Measurements from ENCODE around the gene NPW.

- TF ChIP-seq, protein P1, sequence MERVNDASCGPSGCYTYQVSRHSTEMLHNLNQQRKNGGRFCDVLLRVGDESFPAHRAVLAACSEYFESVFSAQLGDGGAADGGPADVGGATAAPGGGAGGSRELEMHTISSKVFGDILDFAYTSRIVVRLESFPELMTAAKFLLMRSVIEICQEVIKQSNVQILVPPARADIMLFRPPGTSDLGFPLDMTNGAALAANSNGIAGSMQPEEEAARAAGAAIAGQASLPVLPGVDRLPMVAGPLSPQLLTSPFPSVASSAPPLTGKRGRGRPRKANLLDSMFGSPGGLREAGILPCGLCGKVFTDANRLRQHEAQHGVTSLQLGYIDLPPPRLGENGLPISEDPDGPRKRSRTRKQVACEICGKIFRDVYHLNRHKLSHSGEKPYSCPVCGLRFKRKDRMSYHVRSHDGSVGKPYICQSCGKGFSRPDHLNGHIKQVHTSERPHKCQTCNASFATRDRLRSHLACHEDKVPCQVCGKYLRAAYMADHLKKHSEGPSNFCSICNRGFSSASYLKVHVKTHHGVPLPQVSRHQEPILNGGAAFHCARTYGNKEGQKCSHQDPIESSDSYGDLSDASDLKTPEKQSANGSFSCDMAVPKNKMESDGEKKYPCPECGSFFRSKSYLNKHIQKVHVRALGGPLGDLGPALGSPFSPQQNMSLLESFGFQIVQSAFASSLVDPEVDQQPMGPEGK (CRISPR knock-in tag; IDR thresholded peaks at IDR 0.05; ENCODE audit: borderline replicate concordance) = no peak
- TF ChIP-seq ARNTL (CRISPR knock-in tag; IDR thresholded peaks at IDR 0.05; ENCODE audit: borderline replicate concordance, low read depth) (no peak), PPARA (CRISPR knock-in tag; IDR thresholded peaks at IDR 0.05; ENCODE audit: borderline replicate concordance) (no peak), ZNF8 (CRISPR knock-in tag; IDR thresholded peaks at IDR 0.05) (no peak)
These were observed 8.6 kb downstream of the NPW start for GRCh38 chr16:2028146-2028545.
